ENCODE measurements around the gene C9orf50.

C9orf50 gene

GRCh38 chr9:129619787-129620668, 873 bp downstream of the C9orf50 start:
- H3K27me3 Mint-ChIP-seq (ENCODE audit: low read depth), result peaks cover 8% of the 10 kb centered on the region
- no peaks in the 10 kb centered on the region for H3K9me3 Mint-ChIP-seq
- no peaks in the 10 kb centered on the region for H3K36me3 Mint-ChIP-seq (ENCODE audit: low read depth)
- peak in 2 of 3 experiments; percentile 22 to 31 for TF ChIP-seq CTCF (IDR thresholded peaks at IDR 0.05; ENCODE audit: unreplicated experiment in 3 of 3)
- H3K4me1 Mint-ChIP-seq, result peaks cover 12% of the 10 kb centered on the region
- H3K4me3 Mint-ChIP-seq, result peak overlapping the region; percentile 68 to 78 (median 76)
- H3K27ac Mint-ChIP-seq, result no peak overlapping the region

- H3K27ac Mint-ChIP-seq, result peak overlapping the region; percentile 14 to 79 (median 69)
- H3K27me3 Mint-ChIP-seq (ENCODE audit: low read depth), result peaks cover 11% of the 10 kb centered on the region
- no peaks in the 10 kb centered on the region for H3K36me3 Mint-ChIP-seq (ENCODE audit: low read depth)
- peaks cover 5% of the 10 kb centered on the region for H3K4me1 Mint-ChIP-seq
- no peaks in the 10 kb centered on the region for H3K9me3 Mint-ChIP-seq
- peak overlapping the region; percentile 28 to 79 (median 62) for H3K4me3 Mint-ChIP-seq
- peak; percentile 31 to 43 (median 39) for TF ChIP-seq CTCF (IDR thresholded peaks at IDR 0.05; ENCODE audit: unreplicated experiment in 3 of 3)
These were observed 3.7 kb downstream of the C9orf50 start for GRCh38 chr9:129617167-129617566.

- no peaks in the 10 kb centered on the region for H3K9me3 Mint-ChIP-seq
- no peak for TF ChIP-seq CTCF (IDR thresholded peaks at IDR 0.05; ENCODE audit: unreplicated experiment in 3 of 3)
- peaks cover 3% of the 10 kb centered on the region for H3K27me3 Mint-ChIP-seq (ENCODE audit: low read depth)
- peaks cover 5% of the 10 kb centered on the region for H3K4me1 Mint-ChIP-seq
- no peaks in the 10 kb centered on the region for H3K36me3 Mint-ChIP-seq (ENCODE audit: low read depth)
- no peak overlapping the region for H3K4me3 Mint-ChIP-seq
- H3K27ac Mint-ChIP-seq, result no peak overlapping the region
These were observed 5.3 kb downstream of the C9orf50 start for GRCh38 chr9:129615407-129616285.

- no peaks in the 10 kb centered on the region for H3K36me3 Mint-ChIP-seq (ENCODE audit: low read depth)
- no peak overlapping the region for H3K27ac Mint-ChIP-seq
- peaks cover 3% of the 10 kb centered on the region for H3K27me3 Mint-ChIP-seq (ENCODE audit: low read depth)
- H3K4me3 Mint-ChIP-seq, result no peak overlapping the region
- peaks cover 6% of the 10 kb centered on the region for H3K4me1 Mint-ChIP-seq
- TF ChIP-seq CTCF (IDR thresholded peaks at IDR 0.05; ENCODE audit: unreplicated experiment in 3 of 3), result no peak
- no peaks in the 10 kb centered on the region for H3K9me3 Mint-ChIP-seq
These were observed 6.0 kb downstream of the C9orf50 start for GRCh38 chr9:129614932-129615331.

- TF ChIP-seq CTCF (IDR thresholded peaks at IDR 0.05; ENCODE audit: unreplicated experiment in 3 of 3), result no peak
- peak overlapping the region; percentile 63 to 87 (median 68) for H3K27ac Mint-ChIP-seq
These were observed 7.3 kb downstream of the C9orf50 start for GRCh38 chr9:129613520-129614175.

More at GRCh38 chr9:129613520-129614175, 7.3 kb downstream of the C9orf50 start:
- Mint-ChIP-seq H3K9me3 (no peaks in the 10 kb centered on the region), H3K27me3 (ENCODE audit: low read depth) (peaks cover 3% of the 10 kb centered on the region), H3K4me1 (peaks cover 9% of the 10 kb centered on the region), H3K36me3 (ENCODE audit: low read depth) (no peaks in the 10 kb centered on the region), H3K4me3 (peak overlapping the region in 1 of 3 experiments; percentile 33)
